Bronchial epithelial cell (primary cell): ENCODE results near the gene CACNA1S. TPM values are rescaled to one million over a fixed set of nuclear protein-coding genes. Genes with fewer than 3 reads are reported as not detected.

ENCODE experiments used
- DNase-seq: peaks from one replicate; pipeline ENCODE4 v3.0.0-alpha.2; 2010; ENCODE audit warnings: low read depth
- FAIRE-seq: peaks from 2 replicates; lab custom pipeline; 2011; peaks lifted over from hg19 to GRCh38; lab: Jason Lieb, UNC
- H3K27me3 ChIP-seq: 2 replicates; pipeline ENCODE4 v1.5.1; 2011; ENCODE audit warnings: low read length; ENCODE audit not compliant: control insufficient read depth, insufficient read depth
- H3K36me3 ChIP-seq: 2 replicates; pipeline ENCODE4 v1.5.1; 2011; ENCODE audit warnings: low read length; ENCODE audit not compliant: control insufficient read depth, insufficient read depth
- H3K4me3 ChIP-seq: 2 replicates; pipeline ENCODE4 v1.5.1; 2011; ENCODE audit warnings: mild to moderate bottlenecking, low read depth, low read length, control low read depth
- CTCF ChIP-seq: IDR thresholded peaks from 2 replicates; pipeline ENCODE4 v1.5.1; 2011; ENCODE audit warnings: mild to moderate bottlenecking, moderate library complexity, low read length, control low read depth, inconsistent platforms; ENCODE audit not compliant: insufficient read depth, severe bottlenecking
- total RNA-seq: library from RNA; depleted of rRNA; stranded (reverse); fragments of >200 nt; gene quantifications from 2 replicates; pipeline ENCODE4 v1.2.1, GENCODE V29; 2014

Gene CACNA1S
- total RNA-seq, 1 donor from 2014 or later = not detected

DNA sequence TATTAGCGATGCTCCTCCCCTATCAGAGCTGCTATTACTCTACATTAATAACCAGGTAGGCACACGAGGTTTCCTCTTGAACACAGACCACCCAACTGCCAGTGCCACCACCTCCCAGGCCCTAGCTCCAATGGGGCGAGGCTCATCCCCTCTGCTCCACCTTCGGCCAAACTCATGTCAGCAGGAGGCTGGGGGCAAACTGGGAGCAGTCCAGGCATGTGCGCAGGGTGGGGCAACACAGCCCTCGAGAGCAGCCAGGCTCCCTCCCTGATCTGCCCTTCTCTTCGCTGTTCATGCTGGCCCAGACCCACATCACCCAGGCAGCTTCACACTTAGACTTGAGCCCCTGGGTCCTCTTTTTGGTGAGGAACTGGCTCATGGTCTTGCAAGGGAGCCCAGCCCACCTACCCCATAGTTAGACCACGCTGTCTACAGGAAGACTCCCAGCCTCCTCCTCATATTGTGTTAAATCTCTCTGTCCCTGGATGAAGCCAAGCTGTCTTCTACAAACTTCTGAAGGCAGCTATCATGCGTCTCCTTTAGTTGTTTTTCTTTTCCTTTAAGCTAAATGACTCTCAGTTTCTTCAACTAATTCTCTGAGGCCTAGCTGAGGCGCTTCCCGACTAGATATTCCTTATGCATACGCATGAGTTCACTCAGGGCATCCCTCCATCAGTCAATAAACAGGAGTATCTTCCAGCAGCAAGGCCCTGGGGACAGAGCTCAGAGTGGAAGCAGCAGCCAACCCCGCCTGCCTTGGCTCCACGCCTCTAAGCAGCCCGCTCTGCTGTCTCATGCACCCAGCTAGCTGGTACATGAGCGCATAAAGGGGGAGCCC is 30.0 kb upstream of the CACNA1S start:
- H3K4me3 ChIP-seq = no peak overlapping the region
- DNase-seq (no peak), FAIRE-seq (no peak)
- peaks cover 22% of the 10 kb centered on the region for H3K36me3 ChIP-seq
- no peaks in the 10 kb centered on the region for H3K27me3 ChIP-seq
- TF ChIP-seq CTCF = no peak

DNA sequence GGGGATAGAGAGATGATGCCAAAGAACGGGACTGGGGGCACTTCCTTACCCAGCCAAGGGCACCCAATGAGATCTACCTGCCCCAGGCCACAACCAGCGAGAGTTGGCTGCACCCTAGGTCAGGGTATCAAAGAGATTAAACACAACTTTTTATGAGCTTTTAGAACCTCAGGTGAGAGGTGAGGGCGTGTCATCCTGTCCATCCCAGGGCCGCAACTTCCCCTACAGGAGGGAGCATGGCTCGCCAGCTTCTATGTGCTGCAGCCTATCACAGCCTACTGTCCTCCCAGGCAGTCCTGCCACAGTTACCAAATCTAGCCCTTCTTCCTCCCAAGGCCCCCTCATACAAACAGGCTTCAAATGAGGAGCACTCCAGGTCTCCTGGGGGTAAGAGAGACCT is 29.2 kb upstream of the CACNA1S start:
- peaks cover 20% of the 10 kb centered on the region for H3K36me3 ChIP-seq

GRCh38 chr1:201140941-201141260 is 28.7 kb upstream of the CACNA1S start:
- TF ChIP-seq CTCF = no peak
- Histone ChIP-seq H3K36me3 (peaks cover 21% of the 10 kb centered on the region), H3K4me3 (no peak overlapping the region), H3K27me3 (no peaks in the 10 kb centered on the region)
- no peak for DNase-seq
- no peak for FAIRE-seq

More for the DNA sequence above, 29.2 kb upstream of the CACNA1S start:
- no peak for TF ChIP-seq CTCF
- FAIRE-seq (no peak), DNase-seq (no peak)
- Histone ChIP-seq H3K4me3 (no peak overlapping the region), H3K27me3 (no peaks in the 10 kb centered on the region)

- Histone ChIP-seq H3K36me3 (peaks cover 19% of the 10 kb centered on the region), H3K4me3 (no peak overlapping the region), H3K27me3 (no peaks in the 10 kb centered on the region)
- TF ChIP-seq CTCF = no peak
- DNase-seq (no peak), FAIRE-seq (no peak)
Observed at GRCh38 chr1:201140235-201140940, 28.2 kb upstream of the CACNA1S start.

- Histone ChIP-seq H3K36me3 (peaks cover 17% of the 10 kb centered on the region), H3K27me3 (no peaks in the 10 kb centered on the region), H3K4me3 (no peak overlapping the region)
- no peak for TF ChIP-seq CTCF
- DNase-seq (no peak), FAIRE-seq (no peak)
Observed at GRCh38 chr1:201139756-201140155, 27.5 kb upstream of the CACNA1S start.
